Transverse colon (tissue), 4 donors: ENCODE data around the gene ACAN.

Experiments
- EP300 ChIP-seq: sonication (generic); formaldehyde crosslinking; IDR thresholded peaks from one replicate; pipeline ENCODE4 v1.6.1; 2017; ENCODE audit warnings: antibody characterized with exemption, low read depth
- POLR2A ChIP-seq: fragments of 450-650 bp; IDR thresholded peaks from one replicate; pipeline ENCODE4 v1.6.1; 2016; ENCODE audit warnings: antibody characterized with exemption, mild to moderate bottlenecking, moderate library complexity
- POLR2AphosphoS5 ChIP-seq, 3 donors: sonication (generic); formaldehyde crosslinking; IDR thresholded peaks; one replicate each; pipeline ENCODE4 v1.6.1; 2016; ENCODE audit warnings: antibody characterized with exemption in 3 of 3
- TF ChIP-seq, protein P1 (sequence below), 5 experiments: fragments of 200-600 bp in 3 of 5; fragments of 450-650 bp in 2 of 5; sonication (generic) in 3 of 5; IDR thresholded peaks; 1 replicate in 2 of 5; 2 replicates in 3 of 5; pipeline ENCODE4 v1.5.1; 2016 to 2017; ENCODE audit warnings: antibody characterized with exemption in 5 of 5, inconsistent platforms in 3 of 5, mild to moderate bottlenecking in 2 of 5, moderate library complexity in 1 of 5

- TF ChIP-seq, protein P1, sequence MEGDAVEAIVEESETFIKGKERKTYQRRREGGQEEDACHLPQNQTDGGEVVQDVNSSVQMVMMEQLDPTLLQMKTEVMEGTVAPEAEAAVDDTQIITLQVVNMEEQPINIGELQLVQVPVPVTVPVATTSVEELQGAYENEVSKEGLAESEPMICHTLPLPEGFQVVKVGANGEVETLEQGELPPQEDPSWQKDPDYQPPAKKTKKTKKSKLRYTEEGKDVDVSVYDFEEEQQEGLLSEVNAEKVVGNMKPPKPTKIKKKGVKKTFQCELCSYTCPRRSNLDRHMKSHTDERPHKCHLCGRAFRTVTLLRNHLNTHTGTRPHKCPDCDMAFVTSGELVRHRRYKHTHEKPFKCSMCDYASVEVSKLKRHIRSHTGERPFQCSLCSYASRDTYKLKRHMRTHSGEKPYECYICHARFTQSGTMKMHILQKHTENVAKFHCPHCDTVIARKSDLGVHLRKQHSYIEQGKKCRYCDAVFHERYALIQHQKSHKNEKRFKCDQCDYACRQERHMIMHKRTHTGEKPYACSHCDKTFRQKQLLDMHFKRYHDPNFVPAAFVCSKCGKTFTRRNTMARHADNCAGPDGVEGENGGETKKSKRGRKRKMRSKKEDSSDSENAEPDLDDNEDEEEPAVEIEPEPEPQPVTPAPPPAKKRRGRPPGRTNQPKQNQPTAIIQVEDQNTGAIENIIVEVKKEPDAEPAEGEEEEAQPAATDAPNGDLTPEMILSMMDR (IDR thresholded peaks at IDR 0.05): no peak
- TF ChIP-seq POLR2A (no peak), EP300 (no peak), POLR2AphosphoS5 (IDR thresholded peaks at IDR 0.05) (no peak)
Observed at GRCh38 chr15:88841236-88841635, 38.0 kb downstream of the ACAN start.
